Stimulated activated naive CD8-positive, alpha-beta T cell treated with anti-CD3 and anti-CD28 coated beads, Interleukin-15, Interleukin-2, amounts not matched to agents 100 ng/mL and 50 ng/mL, for 24 hours (primary cell): Measurements from ENCODE around the gene RPS21.

Experiments
- H3K27ac Mint-ChIP-seq: one replicate; pipeline ENCODE4 v1.8.0; 2021; ENCODE audit warnings: mild to moderate bottlenecking, mixed read lengths
- H3K27me3 Mint-ChIP-seq: one replicate; pipeline ENCODE4 v1.8.0; 2021; ENCODE audit warnings: mixed read lengths
- H3K36me3 Mint-ChIP-seq: one replicate; pipeline ENCODE4 v1.8.0; 2021; ENCODE audit warnings: low read depth, mixed read lengths
- H3K4me1 Mint-ChIP-seq: one replicate; pipeline ENCODE4 v1.8.0; 2021; ENCODE audit warnings: low read depth, mixed read lengths
- H3K4me3 Mint-ChIP-seq: one replicate; pipeline ENCODE4 v1.8.0; 2021; ENCODE audit warnings: mild to moderate bottlenecking, mixed read lengths
- H3K9me3 Mint-ChIP-seq: one replicate; pipeline ENCODE4 v1.8.0; 2021; ENCODE audit warnings: mixed read lengths

Gene RPS21

GRCh38 chr20:62350629-62351422 lies 36.1 kb upstream of the RPS21 start:
- no peaks in the 10 kb centered on the region for H3K36me3 Mint-ChIP-seq

GRCh38 chr20:62351469-62352401 lies 35.2 kb upstream of the RPS21 start:
- no peaks in the 10 kb centered on the region for H3K27me3 Mint-ChIP-seq
- H3K36me3 Mint-ChIP-seq = no peaks in the 10 kb centered on the region
- H3K27ac Mint-ChIP-seq = no peak overlapping the region
- H3K9me3 Mint-ChIP-seq = peaks cover 11% of the 10 kb centered on the region
- no peak overlapping the region for H3K4me3 Mint-ChIP-seq
- no peaks in the 10 kb centered on the region for H3K4me1 Mint-ChIP-seq

More at GRCh38 chr20:62350629-62351422, 36.1 kb upstream of the RPS21 start:
- Mint-ChIP-seq H3K27me3 (no peaks in the 10 kb centered on the region), H3K9me3 (peaks cover 11% of the 10 kb centered on the region), H3K27ac (no peak overlapping the region), H3K4me1 (no peaks in the 10 kb centered on the region), H3K4me3 (no peak overlapping the region)

- Mint-ChIP-seq H3K27ac (no peak overlapping the region), H3K4me1 (no peaks in the 10 kb centered on the region), H3K27me3 (no peaks in the 10 kb centered on the region), H3K9me3 (peaks cover 11% of the 10 kb centered on the region), H3K4me3 (no peak overlapping the region), H3K36me3 (no peaks in the 10 kb centered on the region)
These were observed 34.3 kb upstream of the RPS21 start for GRCh38 chr20:62352402-62353288.

GRCh38 chr20:62353289-62354030 lies 33.4 kb upstream of the RPS21 start:
- no peaks in the 10 kb centered on the region for H3K36me3 Mint-ChIP-seq
- no peak overlapping the region for H3K4me3 Mint-ChIP-seq
- H3K27ac Mint-ChIP-seq = no peak overlapping the region
- H3K9me3 Mint-ChIP-seq = peaks cover 7% of the 10 kb centered on the region
- no peaks in the 10 kb centered on the region for H3K4me1 Mint-ChIP-seq
- H3K27me3 Mint-ChIP-seq = no peaks in the 10 kb centered on the region

GRCh38 chr20:62354031-62354808 lies 32.7 kb upstream of the RPS21 start:
- H3K4me1 Mint-ChIP-seq = no peaks in the 10 kb centered on the region
- no peak overlapping the region for H3K4me3 Mint-ChIP-seq
- H3K27ac Mint-ChIP-seq = no peak overlapping the region
- H3K9me3 Mint-ChIP-seq = peaks cover 3% of the 10 kb centered on the region
- no peaks in the 10 kb centered on the region for H3K36me3 Mint-ChIP-seq
- H3K27me3 Mint-ChIP-seq = no peaks in the 10 kb centered on the region

GRCh38 chr20:62354811-62355341 lies 32.0 kb upstream of the RPS21 start:
- no peaks in the 10 kb centered on the region for H3K36me3 Mint-ChIP-seq
- H3K27ac Mint-ChIP-seq = no peak overlapping the region
- H3K4me1 Mint-ChIP-seq = no peaks in the 10 kb centered on the region
- no peak overlapping the region for H3K4me3 Mint-ChIP-seq
- no peaks in the 10 kb centered on the region for H3K27me3 Mint-ChIP-seq
- H3K9me3 Mint-ChIP-seq = no peaks in the 10 kb centered on the region

GRCh38 chr20:62355516-62355877 lies 31.4 kb upstream of the RPS21 start:
- Mint-ChIP-seq H3K4me1 (no peaks in the 10 kb centered on the region), H3K27me3 (no peaks in the 10 kb centered on the region), H3K9me3 (no peaks in the 10 kb centered on the region), H3K27ac (no peak overlapping the region), H3K36me3 (no peaks in the 10 kb centered on the region), H3K4me3 (no peak overlapping the region)

GRCh38 chr20:62355878-62356588 lies 30.9 kb upstream of the RPS21 start:
- Mint-ChIP-seq H3K9me3 (no peaks in the 10 kb centered on the region), H3K27ac (no peak overlapping the region), H3K27me3 (no peaks in the 10 kb centered on the region), H3K36me3 (no peaks in the 10 kb centered on the region), H3K4me3 (no peak overlapping the region), H3K4me1 (no peaks in the 10 kb centered on the region)

- no peaks in the 10 kb centered on the region for H3K36me3 Mint-ChIP-seq
- no peaks in the 10 kb centered on the region for H3K4me1 Mint-ChIP-seq
- H3K27ac Mint-ChIP-seq = no peak overlapping the region
- H3K4me3 Mint-ChIP-seq = no peak overlapping the region
- H3K27me3 Mint-ChIP-seq = no peaks in the 10 kb centered on the region
- no peaks in the 10 kb centered on the region for H3K9me3 Mint-ChIP-seq
These were observed 30.2 kb upstream of the RPS21 start for GRCh38 chr20:62356589-62357186.

GRCh38 chr20:62357187-62357667 lies 29.7 kb upstream of the RPS21 start:
- Mint-ChIP-seq H3K27me3 (no peaks in the 10 kb centered on the region), H3K4me1 (no peaks in the 10 kb centered on the region), H3K27ac (no peak overlapping the region), H3K4me3 (no peak overlapping the region), H3K36me3 (no peaks in the 10 kb centered on the region), H3K9me3 (no peaks in the 10 kb centered on the region)

- Mint-ChIP-seq H3K27ac (no peak overlapping the region), H3K27me3 (no peaks in the 10 kb centered on the region), H3K4me1 (no peaks in the 10 kb centered on the region), H3K4me3 (no peak overlapping the region), H3K9me3 (no peaks in the 10 kb centered on the region), H3K36me3 (no peaks in the 10 kb centered on the region)
These were observed 29.2 kb upstream of the RPS21 start for GRCh38 chr20:62357681-62358080.

- Mint-ChIP-seq H3K4me3 (no peak overlapping the region), H3K27ac (no peak overlapping the region), H3K4me1 (no peaks in the 10 kb centered on the region), H3K9me3 (no peaks in the 10 kb centered on the region), H3K36me3 (no peaks in the 10 kb centered on the region), H3K27me3 (no peaks in the 10 kb centered on the region)
These were observed 28.5 kb upstream of the RPS21 start for GRCh38 chr20:62358171-62359042.
